GM21529 (cell line): ENCODE measurements around the gene HRH1.
"Not testable (repeated sequence)": the region's sequence is repeated elsewhere in the genome, so short reads cannot be mapped to it uniquely, and the experiment has no call there.

Source experiments
- ATAC-seq: cut with Tn5 transposase; IDR thresholded peaks from one replicate; pipeline ENCODE4 v1.9.1; 2021; ENCODE audit not compliant: unreplicated experiment

The HRH1 gene

GRCh38 chr3:11236588-11237461, 82.5 kb downstream of the HRH1 start:
- ATAC-seq = no peak

GRCh38 chr3:11238060-11238459, 83.8 kb downstream of the HRH1 start:
- no peak for ATAC-seq

GRCh38 chr3:11238880-11239279, 84.6 kb downstream of the HRH1 start:
- ATAC-seq = no peak

- ATAC-seq = no peak
These were observed 85.5 kb downstream of the HRH1 start for GRCh38 chr3:11239796-11240195.

- ATAC-seq = no peak
These were observed 86.2 kb downstream of the HRH1 start for GRCh38 chr3:11240496-11240895.

GRCh38 chr3:11244121-11244677, 89.9 kb downstream of the HRH1 start:
- ATAC-seq = no peak

- no peak for ATAC-seq
These were observed 91.0 kb downstream of the HRH1 start for GRCh38 chr3:11245276-11245675.

- no peak for ATAC-seq
These were observed 91.8 kb downstream of the HRH1 start for GRCh38 chr3:11245827-11246662.

- ATAC-seq = no peak
These were observed 92.3 kb downstream of the HRH1 start for GRCh38 chr3:11246663-11246970.

- no peak for ATAC-seq
These were observed 93.1 kb downstream of the HRH1 start for GRCh38 chr3:11247362-11247761.

GRCh38 chr3:11248596-11248995, 94.3 kb downstream of the HRH1 start:
- no peak for ATAC-seq

- no peak for ATAC-seq
These were observed 96.9 kb downstream of the HRH1 start for GRCh38 chr3:11250902-11251806.

- no peak for ATAC-seq
These were observed 97.5 kb downstream of the HRH1 start for GRCh38 chr3:11251807-11252176.

- no peak for ATAC-seq
These were observed 100.6 kb downstream of the HRH1 start for GRCh38 chr3:11254876-11255275.

GRCh38 chr3:11255537-11255936, 101.2 kb downstream of the HRH1 start:
- not testable (repeated sequence) for ATAC-seq

GRCh38 chr3:11258958-11259357, 104.7 kb downstream of the HRH1 start:
- no peak for ATAC-seq

GRCh38 chr3:11260460-11260859, 106.2 kb downstream of the HRH1 start:
- no peak for ATAC-seq

- no peak for ATAC-seq
These were observed 114.7 kb downstream of the HRH1 start for GRCh38 chr3:11269007-11269406.

GRCh38 chr3:11271986-11272904, 118.0 kb downstream of the HRH1 start, which contains the start of gene ATG7:
Gene ATG7 (plus strand): TSS chr3:11272397. CDS start chr3:11298696, 26,299 bp downstream.
- ATAC-seq = peak; percentile 98
